ENCODE data around the gene LRRC37A2.
"Not testable (repeated sequence)": the region's sequence is repeated elsewhere in the genome, so short reads cannot be mapped to it uniquely, and the experiment has no call there.

Gene LRRC37A2

DNA sequence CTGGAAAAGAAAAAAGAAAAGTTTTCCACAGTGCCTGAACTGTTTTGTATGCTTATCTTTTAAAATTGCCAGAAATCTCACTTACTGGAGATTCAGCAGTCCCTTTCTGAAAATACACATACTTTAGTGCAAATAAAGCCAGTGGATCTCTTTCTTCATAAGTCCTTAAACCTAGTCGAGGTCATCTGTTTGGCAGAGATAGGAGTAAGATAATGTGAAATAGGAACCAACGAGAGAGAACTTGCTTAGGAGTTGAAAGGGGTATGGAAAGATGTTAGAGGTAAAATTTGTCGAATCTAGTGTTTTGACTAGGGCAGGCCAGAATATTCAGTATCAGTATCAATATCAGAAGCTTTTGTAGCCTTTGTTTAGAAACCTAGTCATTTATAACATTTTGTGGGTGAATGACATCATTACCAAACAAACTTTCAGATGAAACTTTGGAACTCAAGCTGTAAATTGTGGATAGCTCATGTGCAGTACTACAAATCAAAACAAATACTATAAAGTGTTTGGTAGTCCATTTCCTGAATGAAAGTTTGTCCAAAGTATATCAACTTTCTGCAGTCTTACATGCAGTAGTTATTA, 86.2 kb downstream of the LRRC37A2 start:
- DNase-seq = not testable (repeated sequence)

DNA sequence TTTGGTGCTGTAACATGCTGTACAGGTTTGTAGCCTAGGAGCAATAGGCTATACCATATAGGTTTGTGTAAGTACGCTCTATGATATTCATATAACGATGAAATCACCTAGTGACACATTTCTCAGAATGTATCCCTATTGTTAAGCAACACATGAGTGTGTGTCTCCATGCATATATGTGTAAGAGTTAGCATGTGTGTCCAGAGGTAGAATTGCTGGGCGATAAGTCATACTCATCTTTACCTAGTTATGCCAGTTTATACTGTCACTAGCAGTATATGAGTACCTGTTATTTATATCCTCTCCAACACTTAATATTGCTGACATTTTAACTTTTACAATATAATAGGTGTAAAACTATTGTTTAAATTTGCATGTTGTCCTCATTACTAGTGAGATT, 88.5 kb downstream of the LRRC37A2 start:
- DNase-seq = not testable (repeated sequence)

DNA sequence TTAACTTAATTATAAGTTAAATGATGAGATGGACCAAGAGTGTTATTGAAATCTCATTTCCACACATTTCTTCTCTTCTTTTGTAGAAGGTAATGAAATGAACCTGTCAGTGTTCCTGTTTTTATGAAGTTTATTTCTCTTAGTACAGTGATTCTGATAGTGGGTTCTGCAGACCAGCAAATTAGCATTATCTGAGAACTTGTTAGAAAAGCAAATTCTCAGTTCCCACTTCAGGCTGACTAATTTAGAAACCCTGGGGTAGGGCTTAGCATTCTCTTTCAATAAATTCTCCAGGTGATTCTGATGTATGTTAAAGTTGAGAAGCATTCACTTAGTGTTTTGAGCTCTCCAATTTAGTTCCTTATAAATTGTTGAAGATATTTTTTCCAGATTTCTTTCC, 90.9 kb downstream of the LRRC37A2 start:
- not testable (repeated sequence) for DNase-seq
